ENCODE results near the gene SNAP47.

The SNAP47 gene

DNA sequence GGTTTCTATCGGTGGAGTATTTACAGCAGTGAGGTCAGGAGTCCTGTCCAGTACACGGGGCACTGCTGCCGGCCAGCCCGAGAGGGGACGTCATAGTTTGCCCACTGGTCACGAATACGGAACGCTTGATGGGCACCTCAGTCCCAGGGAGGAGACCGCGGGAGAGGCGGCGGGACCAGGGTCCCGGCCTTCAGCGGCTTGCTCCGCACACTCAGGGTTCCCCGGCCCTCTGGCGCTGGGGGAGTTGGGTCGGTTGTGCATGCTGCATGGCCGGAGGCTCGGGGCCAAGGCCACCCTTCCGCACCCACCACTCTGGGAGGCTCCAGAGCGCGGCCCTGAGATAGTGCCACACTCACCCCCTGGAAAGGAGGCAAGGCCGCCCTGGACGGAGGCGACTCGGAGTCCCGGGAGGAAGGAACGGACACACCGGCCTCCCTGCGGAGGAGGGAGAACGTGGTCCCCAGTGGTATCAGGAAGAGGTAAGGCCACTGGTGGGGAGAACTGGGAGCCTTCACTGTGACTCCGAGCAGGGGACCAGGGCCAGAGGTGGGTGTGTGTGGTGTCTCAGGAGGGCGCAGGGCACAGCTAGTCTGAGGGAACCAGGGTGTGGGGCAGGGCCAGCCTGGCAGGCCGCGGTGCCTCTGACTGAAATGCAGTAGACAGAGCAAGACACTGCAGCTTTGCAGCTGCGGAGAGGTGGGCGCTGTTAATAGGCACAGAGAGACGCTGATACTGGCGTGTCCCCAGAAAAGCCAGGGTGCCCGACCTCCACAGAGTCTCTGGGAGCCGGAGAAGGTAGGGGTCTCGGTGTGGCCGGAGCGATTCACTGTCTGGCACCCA lies 51.7 kb downstream of the SNAP47 start:
- no peak for DNase-seq

DNA sequence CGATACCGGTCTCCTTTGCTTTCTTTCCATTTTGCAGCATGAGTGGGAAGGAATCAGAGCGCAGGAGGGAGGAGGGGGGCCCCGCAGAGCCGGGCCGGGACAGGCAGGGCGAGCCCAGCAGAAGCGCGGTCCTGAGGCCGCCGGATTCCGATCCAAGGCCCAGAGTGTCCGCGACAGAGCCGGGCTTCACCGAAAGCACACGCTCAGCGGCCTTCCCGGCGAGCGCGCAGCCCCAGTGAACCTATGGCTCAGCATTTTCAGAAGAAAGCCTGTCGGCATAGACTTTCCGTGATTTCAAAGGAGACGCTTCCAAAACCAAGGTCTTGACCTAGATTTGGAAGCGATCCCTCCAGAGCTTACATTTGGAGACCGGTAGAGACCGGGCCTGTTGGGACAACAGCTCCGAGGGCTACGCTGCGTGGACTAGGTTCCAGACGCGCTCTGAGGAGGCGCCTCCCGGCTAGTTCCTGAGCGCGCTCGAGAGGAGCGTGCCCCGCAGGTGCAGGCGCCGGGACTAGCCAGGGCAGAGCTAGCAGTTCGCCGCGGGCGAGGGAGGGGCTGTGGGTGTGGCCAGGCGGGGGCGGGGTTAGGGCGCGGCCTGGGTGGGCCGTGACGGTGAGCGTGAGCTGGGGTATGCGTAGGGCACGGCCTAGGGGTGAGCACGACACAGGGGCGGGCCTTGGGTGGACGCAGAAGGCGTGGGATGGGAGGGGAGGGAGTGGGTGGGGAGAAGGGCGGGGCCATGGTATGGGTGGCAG lies 52.5 kb downstream of the SNAP47 start:
- peak; percentile 95 for DNase-seq

DNA sequence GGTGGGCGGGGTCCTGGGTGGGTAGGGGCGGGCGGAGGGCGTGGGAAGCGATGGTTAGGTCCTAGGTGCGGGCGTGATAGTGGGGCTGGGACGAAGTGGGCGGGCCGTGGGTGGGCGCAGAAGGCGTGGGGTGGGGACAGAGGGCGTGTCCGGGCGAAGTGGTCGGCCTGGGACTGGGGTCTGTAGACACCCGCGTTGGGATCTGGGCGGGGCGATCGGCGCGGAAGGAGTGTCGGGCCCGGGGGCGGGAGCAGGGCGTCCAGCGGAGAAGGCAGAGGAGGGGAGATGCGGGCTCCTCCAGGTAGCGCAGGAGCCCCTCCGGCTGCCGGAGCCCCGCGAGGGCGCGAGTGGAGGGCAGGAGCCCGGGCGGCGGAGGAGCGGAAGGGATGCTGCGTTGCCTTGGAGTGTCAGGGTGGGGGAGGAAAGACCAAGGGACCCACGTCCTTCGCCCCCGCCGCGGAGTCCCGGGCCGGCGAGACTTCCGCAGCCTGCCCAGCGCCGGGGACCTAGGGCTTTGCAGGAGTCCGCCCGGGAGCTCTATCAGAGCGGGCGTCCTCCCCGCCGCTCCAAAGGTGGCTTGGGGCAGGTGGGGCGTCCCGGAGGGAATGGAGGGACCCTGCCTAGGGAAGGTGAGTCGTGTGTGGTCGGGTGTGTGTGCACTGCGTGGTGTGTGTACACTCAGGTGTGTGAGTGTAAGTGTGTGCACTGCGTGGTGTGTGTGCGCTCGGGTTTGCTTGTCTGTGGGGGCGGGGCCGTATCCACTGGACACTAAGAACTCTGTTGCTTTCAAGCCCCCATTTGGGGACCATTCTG lies 53.2 kb downstream of the SNAP47 start:
- DNase-seq = no peak

DNA sequence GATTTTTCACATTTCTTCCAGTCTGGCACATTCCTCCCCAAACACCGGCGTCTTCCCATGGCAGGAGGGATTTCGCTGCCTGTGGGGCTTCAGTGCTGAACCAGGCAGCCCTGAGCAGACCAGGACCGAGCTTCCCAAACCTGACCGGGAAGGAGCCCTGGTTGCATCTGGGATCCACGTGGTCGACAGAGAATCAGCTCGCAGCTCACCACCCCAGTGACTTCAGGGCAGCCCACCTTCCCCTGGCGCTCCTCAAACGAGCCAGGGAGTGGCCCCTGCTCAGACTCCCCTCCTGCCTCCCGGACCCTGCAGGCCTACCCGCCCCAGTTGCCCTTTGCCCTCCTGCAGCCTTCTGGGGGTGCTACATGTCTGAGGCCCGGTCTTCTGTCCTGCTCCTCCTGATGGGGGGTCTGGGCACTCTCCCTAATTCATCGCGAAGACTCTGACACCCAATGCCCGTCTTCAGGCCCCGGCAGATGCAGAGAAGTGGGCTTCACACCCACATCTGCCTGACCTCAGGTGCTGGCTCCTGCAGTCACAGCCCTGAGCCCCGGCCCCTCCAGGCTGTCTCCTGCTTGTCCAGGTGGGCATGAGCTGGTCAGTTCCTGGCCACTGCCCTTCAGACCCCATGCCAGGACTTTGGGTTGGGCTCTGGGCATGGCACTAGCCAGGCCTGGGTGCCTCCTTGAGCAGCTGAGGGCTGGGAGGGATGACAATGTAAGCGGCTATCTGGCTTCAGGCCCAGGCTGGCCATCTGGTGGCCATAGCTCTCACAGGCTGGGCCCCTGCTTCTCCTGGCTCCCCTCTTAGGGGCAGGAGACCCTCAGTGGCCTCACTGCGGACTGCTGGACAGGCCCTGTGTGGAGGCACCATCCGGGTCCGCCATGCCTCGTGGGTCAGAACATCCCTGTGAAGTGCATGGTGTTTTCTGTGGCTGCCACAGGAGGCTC lies 54.1 kb downstream of the SNAP47 start:
- peak; percentile 41 for DNase-seq

DNA sequence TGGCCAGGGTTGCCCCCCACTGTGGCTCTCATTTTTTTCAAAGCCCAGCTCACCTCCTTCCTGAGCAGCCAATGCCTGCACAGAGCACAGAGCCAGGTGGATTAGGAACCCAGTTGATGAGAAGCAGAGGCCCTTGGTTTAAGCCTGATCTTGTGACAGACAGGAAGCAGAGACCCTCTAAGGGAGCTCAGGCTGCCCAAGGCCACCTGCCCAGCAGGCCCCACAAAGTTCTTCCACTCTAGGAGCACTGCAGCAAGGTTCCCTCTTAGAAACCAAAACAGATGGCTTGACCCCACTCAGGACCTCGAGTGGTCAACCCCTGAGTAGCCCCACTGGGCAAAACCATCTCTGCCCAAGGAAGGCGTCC lies 54.8 kb downstream of the SNAP47 start:
- no peak for DNase-seq

DNA sequence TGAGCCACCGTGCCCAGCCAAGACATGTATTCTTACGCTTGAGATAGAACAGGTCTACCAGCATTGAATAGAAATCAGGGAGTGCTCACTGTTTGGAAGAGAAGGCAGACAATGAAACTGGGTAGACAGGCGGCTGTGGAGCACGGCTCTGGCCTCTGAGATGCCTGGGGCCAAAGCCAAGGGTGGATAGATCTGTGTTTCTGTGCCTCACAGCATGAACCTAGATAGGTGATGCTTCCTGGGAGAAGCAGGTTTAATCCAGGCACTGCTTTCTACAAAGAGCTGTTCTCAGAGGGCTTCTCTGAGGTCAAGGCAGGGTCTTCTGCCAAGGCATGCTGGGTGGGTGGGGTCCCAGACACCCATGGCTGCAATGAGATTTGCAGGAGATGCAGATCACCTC lies 55.6 kb downstream of the SNAP47 start:
- DNase-seq = no peak

DNA sequence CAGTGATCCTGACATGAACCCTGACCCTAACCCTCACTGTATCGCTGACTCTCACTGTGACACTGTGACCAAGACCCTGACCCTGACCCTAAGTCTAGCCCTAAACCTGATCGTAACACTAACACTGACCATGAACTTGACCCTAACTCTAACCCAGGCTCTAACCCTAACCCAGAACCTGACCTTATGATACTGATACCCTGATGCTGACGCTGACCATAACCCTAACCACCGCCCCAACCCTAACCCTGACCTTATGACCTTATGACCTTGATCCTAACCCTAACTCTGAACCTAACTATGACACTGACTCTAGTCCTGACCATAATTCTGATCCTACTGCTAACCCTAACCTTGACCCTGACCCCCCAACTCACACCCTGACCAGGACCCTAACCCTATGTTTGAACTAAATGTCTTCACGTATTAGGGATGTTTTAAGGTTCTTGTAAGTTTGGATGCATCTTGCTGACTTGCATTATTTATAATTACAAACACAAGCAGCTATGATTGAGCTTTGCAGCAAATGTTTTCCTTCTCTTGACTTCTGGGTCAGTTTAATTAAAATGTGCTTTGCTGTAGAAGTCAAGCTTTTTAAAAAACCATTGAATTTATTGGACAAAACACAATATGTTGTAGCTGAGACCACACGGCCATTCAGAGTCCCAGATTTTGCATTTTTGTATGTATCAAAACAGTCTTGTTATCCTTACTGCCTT lies 56.3 kb downstream of the SNAP47 start:
- DNase-seq = no peak

DNA sequence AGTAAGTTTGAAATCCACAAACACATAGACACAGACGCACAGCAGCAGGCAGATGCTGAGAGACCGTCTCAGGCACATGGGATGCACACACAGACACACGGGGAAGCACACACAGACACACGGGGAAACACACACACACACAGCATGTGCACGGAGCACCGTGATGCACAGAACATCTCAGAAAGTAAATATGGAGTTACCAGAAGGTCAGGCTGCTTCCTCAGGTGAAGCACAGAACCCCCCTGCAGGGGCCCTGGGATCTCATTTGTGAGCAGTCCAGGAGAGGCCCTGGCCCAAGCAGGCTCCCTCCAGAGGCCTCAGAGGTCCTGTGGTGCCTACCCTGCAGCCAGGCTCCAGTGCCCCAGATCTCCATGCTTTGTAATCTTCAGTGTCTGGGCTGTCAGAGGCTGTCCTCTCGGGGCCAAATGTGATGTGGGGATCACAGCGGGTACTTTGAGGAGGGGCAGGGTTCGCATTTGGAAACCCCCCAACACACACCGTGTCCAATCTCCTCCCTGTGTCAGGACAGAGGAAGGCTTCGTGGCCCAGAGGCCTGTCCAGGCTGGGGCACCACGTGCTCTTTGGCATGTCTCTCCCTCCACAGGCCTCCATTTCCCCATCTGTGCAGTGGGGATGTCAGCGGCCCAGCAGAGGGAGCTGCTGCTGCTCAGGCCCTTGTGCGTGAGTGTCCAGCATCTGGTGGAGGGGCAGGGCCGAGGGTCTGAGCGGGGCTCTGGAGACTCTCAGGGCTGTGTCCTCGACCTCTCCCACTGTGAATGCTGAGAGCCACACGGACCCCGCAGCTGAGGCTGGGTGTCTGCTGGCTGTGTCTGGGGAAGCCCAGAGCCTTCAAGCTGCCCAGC lies 57.2 kb downstream of the SNAP47 start:
- DNase-seq = no peak

DNA sequence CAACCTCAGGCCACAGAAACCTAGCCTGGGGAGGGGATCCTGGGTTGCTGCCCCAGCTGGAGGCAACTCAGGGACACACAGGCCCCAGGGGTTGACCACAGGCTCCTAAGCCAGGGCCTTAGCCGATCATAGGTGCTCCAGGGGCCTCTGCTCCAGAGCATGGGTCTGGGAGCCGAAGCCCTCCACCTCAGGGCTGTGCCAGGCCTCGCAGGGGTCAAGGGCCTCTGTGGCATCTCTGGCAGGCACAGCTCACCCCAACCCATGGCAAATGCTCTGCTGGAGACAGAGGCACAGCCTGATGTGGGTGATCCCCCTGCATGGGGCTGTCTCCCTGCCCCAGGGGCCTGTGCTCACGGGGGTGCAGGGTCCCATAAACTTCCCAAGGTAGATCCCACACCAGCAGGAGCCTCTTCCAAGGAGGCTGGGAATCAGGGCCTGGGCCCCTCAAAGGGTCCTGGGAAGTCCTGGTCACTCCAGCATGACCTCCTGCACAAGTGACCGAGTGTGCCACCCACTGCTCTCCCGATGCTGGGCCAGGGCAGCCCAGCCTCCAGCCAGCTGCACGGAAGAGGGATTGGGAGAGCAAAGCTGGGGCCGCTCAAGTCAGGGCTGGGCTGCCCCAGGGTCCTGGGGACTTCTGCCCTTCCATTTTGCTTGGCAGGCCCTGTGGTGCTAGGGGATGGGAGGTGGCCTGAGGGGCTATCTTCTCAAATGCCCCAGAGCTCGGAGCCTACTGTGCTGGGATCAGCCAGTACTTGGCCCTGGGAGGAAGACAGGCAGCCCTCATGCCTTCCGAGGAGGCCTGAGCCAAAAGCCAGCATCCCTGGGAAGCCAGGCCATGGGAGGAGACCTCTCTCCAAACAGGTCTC lies 58.1 kb downstream of the SNAP47 start:
- no peak for DNase-seq

DNA sequence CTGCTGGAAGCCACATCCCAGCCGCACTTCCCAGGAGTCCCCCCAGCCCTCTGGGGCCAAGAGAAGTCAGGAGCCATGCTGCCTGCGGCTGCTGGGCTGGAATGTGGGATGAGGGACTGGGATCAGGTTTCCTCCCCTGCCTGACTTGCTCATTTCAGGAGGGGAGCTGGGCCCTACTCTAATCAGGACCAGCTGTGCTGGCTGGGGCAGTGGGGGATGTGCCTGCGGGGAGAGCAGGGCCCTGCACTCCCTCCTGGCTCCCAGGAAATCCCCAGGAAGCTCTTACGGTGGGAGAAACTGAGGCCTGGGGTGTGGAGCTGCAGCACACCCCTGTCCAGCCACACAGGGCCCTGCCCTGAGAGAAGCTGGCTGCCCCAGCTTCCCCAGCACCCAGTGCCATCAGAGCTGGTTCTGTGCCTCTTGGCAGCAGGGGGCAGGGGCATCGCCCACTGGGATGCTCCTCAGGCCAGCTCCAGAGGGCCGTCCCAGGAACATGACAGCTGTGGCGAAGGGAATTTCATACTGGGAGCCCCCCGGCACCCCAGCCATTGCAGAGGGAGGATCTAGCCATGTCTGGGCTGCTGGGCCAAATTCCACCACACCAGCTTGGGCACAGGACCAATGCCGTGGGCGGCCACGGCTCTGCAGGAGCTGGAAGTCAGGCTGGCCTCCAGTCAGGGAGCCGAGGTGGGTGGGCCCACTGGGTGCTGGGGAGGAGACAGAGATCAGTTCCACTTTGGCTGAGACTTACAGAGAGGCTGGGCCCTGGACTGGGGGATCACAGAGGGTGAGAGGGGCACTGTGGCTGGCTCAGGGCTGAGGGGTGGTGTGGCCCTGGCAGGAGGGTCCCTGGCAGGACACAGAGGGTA lies 58.9 kb downstream of the SNAP47 start:
- peak; percentile 98 for DNase-seq

DNA sequence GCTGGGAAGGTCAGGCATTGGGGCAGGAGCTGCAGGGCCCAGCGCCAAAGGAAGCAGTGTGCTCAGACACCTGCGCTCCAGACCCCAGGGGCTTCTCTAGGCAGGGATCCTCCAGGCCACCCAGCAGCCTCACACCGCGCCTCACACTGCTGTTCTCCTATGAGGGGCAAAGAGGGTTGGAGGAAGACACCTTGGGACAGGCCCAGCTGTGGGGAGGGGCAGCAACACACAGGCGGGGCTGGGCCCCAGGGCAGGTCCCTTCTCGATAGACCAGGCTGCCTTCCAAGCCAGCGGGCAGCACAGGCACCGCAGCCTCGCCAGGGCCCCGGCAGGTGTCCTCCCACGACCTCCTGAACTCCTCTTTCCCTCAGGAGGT lies 59.6 kb downstream of the SNAP47 start:
- DNase-seq = no peak

DNA sequence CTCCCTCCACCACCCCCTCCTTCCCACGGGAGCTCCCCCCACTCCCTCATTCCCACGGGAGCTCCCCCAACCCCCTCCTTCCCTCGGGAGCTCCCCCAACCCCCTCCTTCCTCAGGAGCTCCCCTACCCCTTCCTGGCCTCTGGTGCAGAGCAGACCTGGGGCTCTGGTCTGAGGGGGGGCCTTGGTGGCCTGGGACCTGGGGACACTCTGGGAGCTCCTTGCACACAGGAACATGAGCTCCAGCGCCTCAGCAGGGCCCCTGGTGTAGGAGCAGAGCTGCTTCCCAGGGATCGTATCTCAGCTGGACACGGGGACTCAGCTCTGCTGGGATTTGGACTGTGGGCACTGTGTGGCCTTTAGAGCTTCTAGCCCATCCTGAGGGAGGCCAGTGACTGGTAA lies 60.5 kb downstream of the SNAP47 start:
- no peak for DNase-seq

DNA sequence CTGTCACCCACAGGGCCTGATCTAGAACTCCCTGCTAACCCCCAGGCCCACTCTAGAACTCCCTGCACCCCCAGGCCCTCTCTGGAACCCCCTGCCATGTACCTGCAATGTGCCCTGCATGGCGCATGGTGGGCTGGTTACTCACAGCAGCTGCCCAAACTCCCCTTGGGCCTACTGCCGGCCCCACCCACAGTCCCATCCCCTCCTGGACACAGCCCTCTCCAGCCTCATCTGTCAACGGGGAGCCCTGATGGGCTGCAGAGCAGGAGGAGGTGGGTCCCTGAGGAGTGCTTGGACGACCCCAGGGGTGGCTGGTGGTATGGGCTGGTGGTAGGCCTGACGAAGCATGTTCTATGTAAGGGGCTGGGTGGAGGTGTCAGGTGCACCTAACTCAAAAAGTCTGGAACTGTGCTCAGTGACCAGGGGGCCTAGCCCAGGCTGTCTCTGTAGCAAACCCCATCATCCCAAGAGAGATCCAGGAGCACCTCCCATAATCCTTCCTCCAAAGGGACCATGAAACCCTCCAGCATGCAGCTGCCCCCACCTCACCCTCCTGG lies 61.2 kb downstream of the SNAP47 start:
- DNase-seq = no peak

DNA sequence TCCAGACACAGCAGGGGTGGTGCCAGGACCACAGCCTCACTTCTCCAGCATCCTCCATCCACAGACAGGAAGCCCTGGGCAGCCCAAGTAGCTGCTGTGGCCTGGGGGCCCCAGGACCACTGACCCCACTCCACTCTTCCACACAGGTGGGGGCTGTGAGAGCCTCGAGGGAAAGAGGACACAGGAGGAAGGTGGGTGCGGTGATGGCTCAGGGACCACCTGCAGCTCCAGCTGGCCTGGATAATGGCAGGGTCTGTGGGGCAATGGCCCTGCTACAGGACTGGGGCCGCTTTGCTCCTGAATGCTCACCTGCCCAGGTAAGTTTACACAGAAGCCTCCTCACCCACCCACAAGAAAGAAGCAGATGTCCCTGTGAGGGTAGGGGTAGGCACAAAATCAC lies 61.9 kb downstream of the SNAP47 start:
- no peak for DNase-seq

DNA sequence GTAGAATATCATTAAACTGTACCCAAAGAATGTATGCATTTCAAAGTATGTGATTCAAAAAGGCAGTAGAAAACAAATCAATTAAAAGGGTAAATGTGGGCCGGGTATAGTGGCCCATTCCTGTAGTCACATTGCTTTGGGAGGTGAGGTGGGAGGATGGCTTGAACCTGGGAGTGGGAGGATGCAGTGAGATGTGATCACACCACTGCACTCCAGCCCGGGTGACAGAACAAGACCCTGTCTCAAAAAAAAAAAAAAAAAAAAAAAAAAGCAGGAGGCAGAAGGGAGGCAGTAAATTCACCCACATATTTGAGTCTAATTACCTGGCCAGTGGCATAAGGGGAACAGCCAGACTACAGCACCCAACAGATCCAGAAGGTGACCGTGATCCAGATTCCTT lies 62.4 kb downstream of the SNAP47 start:
- no peak for DNase-seq

DNA sequence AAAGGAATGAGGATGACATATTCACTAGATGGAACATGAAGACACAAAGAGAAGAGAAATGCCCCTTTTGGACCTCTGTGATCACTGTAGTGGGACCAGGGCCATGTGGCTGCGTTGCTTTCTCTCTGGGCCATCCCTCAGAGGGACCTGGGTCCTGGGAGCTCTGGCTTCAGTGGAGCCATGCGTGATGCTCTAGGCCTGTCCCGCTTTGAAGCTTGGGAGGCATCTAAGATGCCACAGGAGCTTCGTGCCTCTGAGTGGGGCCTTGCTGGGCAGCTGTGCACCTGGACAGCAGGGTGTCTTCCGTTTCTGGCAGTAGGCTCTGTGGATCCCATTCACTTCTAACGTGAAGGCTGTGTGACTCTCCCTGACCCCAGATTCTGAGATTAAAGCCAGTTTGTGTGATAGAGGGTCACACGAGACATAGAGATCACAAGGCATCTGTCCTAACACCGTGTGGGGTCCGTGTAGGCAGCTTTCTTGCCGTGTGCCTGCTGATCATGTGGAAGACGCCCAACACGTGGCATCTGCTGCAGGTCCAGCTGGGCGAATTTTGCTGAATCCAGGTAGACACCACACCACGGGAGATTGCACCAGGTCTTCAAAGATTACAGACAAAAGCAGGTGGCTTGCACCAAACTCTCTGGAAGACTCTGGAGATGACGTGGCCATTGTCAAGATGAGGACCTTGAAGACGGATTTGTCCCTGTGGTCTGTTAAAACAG lies 63.0 kb downstream of the SNAP47 start:
- DNase-seq = no peak

DNA sequence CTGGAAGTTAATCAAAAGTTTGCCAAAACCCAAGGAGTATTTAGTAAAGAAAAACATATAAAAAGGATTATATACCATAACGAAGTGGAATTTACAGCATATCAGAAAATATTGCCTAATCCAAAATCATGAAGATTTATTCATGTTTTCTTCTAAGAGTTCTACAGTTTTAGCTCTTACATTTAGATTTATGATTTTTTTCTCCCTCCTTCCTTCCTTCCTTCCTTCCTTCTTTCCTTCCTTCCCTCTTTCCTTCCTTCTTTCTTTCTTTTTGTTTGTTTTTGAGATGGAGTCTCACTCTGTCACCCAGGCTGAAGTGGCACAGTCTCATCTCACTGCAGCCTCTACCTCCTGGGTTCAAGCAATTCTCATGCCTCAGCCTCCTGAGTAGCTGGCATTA lies 64.5 kb downstream of the SNAP47 start:
- DNase-seq = no peak

DNA sequence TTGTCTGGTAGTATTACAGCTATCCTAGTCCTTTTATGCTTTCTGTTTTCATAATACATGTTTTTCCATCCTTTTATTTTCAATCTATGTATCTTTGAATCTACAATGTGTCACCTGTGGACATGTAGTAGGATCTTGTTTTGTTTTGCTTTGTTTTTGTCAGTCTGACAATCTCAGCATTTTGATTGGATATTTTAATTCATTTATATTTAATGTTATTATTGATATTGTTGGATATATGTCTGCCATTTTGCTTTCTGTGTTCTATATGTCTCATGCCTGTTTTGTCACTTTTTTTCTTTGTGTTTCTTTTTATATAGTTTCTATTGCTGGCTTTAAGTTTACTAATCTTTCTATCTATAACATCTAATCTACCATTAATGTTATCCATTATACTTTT lies 68.7 kb downstream of the SNAP47 start:
- DNase-seq = no peak

Measured in fibroblast of upper back skin (primary cell).